ENCODE data around the gene SPATA1.
"Not testable (repeated sequence)": the region's sequence is repeated elsewhere in the genome, so short reads cannot be mapped to it uniquely, and the experiment has no call there.

SPATA1 gene

GRCh38 chr1:84506002-84506728 is at the start of gene SPATA1, which contains the start of gene GNG5:
TSS of gene SPATA1 (plus strand) at chr1:84506386. CDS start at chr1:84516360, 9,974 bp downstream.
TSS of gene GNG5 (minus strand) at chr1:84506581. CDS start at chr1:84506091, 490 bp downstream.
- DNase-seq = peak; percentile 77

GRCh38 chr1:84462118-84462517 is 44.1 kb upstream of the SPATA1 start:
- DNase-seq = no peak

DNA sequence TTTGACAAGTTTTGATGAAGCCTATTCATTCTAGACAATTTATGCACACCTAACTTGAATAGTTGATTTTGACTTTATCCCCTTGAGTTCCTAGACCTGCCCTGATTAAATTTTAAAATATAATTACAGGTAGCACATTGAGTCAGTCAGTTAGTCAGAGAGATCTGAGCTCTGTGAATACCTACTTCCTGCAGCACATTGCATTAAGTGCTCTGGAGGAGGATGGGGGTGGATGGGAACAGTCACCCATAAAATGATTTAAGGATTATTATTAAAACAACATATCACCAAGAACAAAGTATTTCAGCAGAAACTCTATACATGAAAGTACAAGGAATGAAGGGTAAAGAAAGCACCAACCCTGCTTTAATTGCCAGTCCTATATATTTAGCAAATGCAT is 38.9 kb upstream of the SPATA1 start:
- DNase-seq = no peak

DNA sequence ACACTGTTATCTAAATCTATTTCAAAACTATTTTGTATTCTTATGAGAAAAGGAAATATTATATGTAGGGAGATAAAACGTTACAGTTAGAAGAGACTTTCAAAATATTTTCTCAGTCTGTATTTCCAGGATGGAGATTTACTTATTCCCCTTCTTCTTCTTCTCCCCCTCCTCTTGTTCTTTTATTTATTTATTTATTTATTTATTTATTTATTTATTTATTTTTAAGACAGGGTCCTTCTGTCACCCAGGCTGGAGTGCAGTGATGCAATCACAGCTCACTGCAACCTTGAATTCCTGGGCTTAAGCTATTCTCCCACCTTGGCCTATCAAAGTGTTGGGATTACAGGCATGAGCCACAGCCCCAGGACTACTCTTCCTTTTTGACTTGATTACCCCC is 30.0 kb upstream of the SPATA1 start:
- DNase-seq = no peak

GRCh38 chr1:84478876-84479868 is 27.0 kb upstream of the SPATA1 start, which contains the start of gene RPF1:
TSS of gene RPF1 (plus strand) at chr1:84479266. CDS start at chr1:84479282, 16 bp downstream.
- DNase-seq = peak; percentile 77

- no peak for DNase-seq
Measured at GRCh38 chr1:84479998-84480397, 26.2 kb upstream of the SPATA1 start.

DNA sequence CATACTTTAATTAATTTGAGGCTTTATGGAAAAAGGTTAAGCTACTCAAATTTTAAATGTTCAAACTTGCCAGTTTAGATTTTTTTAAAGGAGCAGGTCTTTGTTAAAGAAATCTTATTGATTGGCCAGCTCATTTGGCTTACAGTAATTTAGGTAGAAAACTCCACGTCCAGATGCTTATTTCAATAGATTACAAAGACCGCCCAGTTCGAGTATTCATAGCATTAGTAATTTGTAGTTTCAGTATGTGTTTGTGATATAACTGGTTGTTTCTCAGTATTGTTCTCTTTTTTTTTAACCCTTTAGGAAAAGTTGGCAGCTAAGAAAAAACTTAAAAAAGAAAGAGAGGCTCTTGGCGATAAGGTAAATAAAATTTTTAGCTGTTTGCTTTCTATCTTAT is 25.5 kb upstream of the SPATA1 start:
- no peak for DNase-seq

DNA sequence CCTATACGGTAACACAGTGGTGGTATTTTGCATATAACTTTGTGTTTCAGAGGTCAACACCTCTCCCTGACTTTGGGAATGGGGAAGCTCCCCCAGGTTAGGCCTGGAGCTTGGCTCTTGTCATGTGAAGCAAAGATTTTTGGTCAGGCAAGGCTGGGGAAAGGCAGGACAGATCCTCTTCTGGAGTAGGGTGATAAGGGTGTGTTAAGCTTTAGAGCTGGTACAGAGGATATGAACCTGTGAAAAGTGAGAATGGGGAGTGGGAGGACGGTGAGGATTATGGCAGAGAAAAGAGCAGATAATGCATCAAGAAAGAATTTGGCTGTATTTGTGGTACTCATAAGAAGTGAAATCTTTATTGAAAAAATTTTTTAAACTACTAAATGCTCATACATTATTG is 24.9 kb upstream of the SPATA1 start:
- DNase-seq = no peak

DNA sequence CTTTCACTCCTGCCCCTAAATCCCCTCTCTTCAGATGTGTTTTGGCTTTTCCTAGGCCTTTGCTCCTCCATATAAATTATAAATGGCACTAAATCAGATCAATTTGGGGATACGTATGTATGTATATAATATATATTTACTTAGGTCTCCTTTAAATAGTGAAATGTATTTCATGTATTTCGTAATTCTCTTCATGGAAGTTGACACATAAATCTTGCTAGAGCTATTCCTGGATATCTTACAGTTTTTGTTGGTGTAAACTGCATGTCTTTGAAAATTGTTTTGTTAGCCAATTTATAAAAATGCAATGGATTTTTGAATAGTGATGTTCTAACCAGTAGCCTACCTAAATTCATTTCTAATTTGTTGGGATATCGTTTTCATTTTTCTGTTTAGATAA is 18.1 kb upstream of the SPATA1 start:
- DNase-seq = no peak

GRCh38 chr1:84489766-84490165 is 16.4 kb upstream of the SPATA1 start:
- DNase-seq = no peak

DNA sequence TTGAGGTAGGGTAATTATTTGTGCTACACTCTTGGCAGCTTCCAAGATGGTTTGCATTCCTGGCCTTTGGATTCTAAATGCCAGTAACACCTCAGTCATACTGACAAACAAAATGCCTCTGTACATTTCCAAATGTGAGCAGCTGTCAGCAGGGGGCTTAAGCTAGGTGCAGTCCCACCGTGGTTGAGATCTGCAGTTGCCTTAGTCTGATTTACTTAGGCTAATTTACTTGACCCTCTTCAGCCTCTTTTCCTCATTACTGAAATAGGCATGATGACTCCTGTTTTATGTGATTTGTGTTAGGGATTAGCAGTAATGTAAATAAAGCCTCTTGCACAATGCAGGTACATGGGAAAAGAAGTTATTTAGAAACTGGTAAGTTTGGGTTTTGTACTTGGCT is 13.5 kb upstream of the SPATA1 start:
- DNase-seq = no peak

- no peak for DNase-seq
Measured at GRCh38 chr1:84493747-84494146, 12.4 kb upstream of the SPATA1 start.

DNA sequence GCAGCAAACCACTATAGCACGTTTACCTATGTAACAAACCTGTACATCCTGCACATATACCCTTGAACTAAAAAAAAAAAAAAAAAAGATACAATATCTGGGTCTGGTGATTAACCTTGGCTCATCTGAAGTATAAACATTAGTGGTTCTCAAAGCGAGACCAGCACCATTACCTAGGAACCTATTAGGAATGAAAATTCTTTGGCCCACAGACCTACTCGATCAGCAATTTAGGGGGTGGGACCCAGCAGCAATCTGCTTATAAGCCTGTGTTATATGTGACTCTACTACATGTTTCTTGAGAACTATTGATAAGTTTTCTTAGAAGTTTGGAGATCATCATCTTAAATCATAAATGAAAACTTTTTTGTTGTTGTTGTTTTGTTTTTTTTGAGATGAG is 9.7 kb upstream of the SPATA1 start:
- DNase-seq = no peak

GRCh38 chr1:84497631-84498275 is 8.4 kb upstream of the SPATA1 start:
- DNase-seq = no peak

DNA sequence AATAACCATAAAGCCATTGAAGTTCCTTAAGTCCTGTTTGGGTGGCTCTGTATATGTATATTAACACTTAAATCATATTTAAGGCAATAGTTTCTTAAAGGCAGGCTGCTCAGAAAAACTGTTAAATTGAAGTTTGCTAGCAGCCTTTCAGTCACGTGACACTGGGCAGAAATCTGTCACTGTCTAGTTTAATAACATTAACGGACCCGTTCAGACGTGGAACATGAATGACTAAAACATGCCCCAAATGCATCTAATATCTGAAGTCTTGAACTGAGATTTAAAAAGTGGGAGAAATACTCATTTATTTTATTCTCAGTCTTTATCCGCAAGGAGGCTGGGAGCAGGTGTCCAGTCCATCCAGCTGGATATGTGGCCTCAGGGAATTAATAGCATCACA is 3.3 kb upstream of the SPATA1 start:
- DNase-seq = no peak

DNA sequence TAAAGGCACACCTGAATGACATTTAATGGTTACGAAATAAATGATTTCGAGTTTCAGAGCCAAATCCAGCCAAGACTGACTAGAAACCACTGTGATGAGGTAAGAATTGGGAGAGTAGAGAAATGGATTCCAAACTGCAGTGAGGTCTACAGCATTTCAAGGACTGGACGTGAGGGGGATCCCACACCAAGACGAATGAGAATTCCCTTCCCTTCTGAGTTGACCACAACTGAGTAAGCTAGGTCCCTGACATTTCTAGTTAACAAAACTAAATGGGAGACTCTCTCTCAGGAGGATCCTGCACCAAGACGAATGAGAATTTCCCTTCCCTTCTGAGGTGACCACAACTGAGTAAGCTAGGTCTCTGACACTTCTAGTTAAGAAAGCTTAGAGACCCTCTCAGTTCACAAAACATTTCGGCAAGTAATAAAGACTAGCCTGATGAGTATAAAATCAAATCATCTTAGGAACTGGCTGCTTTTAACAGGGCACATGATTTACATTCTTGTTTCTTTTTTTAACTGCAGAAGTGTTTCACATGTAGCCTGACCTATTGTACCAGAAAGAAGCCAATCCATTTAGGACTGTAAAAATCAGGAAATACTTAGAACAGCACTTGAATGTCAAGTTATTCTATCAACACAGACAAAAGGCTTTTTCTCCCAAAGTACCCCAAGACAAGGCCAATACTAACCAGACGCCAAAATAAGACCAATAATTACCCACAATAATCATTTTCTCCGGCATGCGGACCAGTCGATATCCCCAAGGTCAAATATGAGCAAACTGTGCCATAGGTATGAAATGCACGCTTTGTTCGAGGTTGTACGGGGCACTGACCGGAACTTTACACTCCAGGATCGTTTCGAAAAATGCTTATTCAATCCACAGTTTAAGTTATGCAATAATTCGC is 1.4 kb upstream of the SPATA1 start:
- DNase-seq = no peak

DNA sequence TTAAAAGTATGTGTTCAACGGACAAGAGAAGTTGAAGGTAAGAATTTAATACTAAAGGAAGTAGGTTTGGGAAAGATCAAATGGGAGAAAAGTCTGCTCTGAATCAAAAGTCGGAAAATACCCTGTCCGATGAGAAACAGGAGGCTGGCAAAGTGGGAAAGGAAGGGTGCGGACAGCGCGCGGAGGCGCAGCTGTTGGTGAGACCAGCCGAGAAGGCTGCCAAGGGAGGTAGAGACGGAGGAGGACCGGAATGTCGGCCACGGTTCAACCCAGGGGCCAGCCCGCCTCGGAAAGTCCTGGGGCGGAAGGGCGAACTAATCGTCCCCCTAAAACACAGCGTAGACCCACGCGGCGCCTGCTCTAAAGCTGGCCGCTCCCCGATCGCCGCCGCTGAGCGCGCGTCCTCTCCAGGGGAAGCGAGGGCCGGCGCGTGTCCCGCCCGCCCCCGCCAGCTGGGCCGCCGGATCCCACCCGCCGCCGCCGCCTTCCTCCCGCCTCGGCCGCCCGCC is 639 bp upstream of the SPATA1 start:
- DNase-seq = peak; percentile 23

DNA sequence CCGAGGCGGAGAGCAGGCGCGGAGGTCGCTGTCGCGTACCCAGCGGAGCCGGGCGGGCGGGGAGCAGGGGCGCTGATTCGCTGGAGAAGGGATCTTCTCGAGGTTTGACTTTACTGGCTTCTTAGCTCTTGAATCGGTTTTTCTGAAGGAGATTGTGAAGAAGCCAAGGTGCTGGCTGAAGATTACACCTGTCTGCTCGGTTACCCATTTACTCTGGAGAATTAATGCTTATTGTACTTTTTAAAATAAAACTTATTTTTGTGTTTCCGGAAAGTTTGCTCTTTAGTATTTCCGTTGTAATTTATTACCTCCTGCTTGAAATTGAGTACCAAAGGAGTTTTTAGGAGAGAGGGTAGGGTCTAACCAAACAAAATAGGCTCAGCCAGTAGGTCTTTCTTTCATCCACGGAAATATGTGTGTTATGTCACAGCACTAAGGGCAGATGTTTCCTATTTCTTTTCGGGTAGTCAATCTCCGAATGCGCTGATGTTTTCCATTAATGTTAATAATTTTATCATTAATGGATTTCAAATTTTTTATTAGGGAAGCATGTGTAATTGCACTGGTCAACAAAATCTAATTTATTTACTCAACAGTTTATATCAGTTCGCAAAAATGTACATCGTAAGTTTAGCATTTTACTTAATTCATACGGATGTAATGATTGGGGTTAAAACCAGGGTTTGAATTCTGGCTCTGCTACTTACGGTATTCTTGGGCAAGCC is 705 bp downstream of the SPATA1 start:
- DNase-seq = no peak

GRCh38 chr1:84507887-84508286 is 1.7 kb downstream of the SPATA1 start:
- not testable (repeated sequence) for DNase-seq

GRCh38 chr1:84508510-84508909 is 2.3 kb downstream of the SPATA1 start:
- no peak for DNase-seq

- no peak for DNase-seq
Measured at GRCh38 chr1:84509029-84509428, 2.8 kb downstream of the SPATA1 start.

All from NCI-H2029 treated with DMSO at 0.1 percent for 48 hours (cell line).